HepG2 (cell line): ENCODE data around the gene IRS1. TPM values are rescaled to one million over a fixed set of nuclear protein-coding genes. Genes with fewer than 3 reads are reported as not detected.

Experiments
- IKZF4 ChIP-seq: sonication (generic); formaldehyde crosslinking; IDR thresholded peaks from 2 replicates; pipeline ENCODE4 v1.5.1; 2020; ENCODE audit warnings: borderline replicate concordance, mild to moderate bottlenecking, low read depth, missing genetic modification reagents; ENCODE audit errors: not compliant biosample characterization
- KDM2A ChIP-seq: sonication (generic); formaldehyde crosslinking; IDR thresholded peaks from 2 replicates; pipeline ENCODE4 v1.4.0; 2020; ENCODE audit warnings: low read depth, missing genetic modification reagents, borderline replicate concordance
- MTF2 ChIP-seq: sonication (generic); formaldehyde crosslinking; IDR thresholded peaks from 2 replicates; pipeline ENCODE4 v1.5.0; 2020; ENCODE audit warnings: missing genetic modification reagents, borderline replicate concordance
- POGK ChIP-seq: sonication (generic); formaldehyde crosslinking; conservative IDR thresholded peaks from 2 replicates; pipeline ENCODE4 v1.8.0; 2022; ENCODE audit warnings: mild to moderate bottlenecking, moderate library complexity, missing genetic modification reagents
- SMYD3 ChIP-seq: sonication (generic); formaldehyde crosslinking; IDR thresholded peaks from 2 replicates; pipeline ENCODE4 v1.8.1; 2023; ENCODE audit warnings: mild to moderate bottlenecking, missing genetic modification reagents
- SNAPC4 ChIP-seq: sonication (generic); formaldehyde crosslinking; IDR thresholded peaks from 2 replicates; pipeline ENCODE4 v1.4.0; 2020; ENCODE audit warnings: mild to moderate bottlenecking, missing genetic modification reagents
- ZBTB49 ChIP-seq: sonication (generic); formaldehyde crosslinking; IDR thresholded peaks from 2 replicates; pipeline ENCODE4 v1.4.0; 2020; ENCODE audit warnings: missing genetic modification reagents, borderline replicate concordance
- ZFP90 ChIP-seq: sonication (generic); formaldehyde crosslinking; IDR thresholded peaks from 2 replicates; pipeline ENCODE4 v1.8.0; 2022; ENCODE audit warnings: missing genetic modification reagents, mild to moderate bottlenecking, inconsistent platforms, borderline replicate concordance
- ZNF280B ChIP-seq: sonication (generic); formaldehyde crosslinking; IDR thresholded peaks from 2 replicates; pipeline ENCODE4 v1.5.0; 2020; ENCODE audit warnings: missing genetic modification reagents, mild to moderate bottlenecking, borderline replicate concordance
- ZNF34 ChIP-seq: sonication (generic); formaldehyde crosslinking; IDR thresholded peaks from 2 replicates; pipeline ENCODE4 v1.4.0; 2020; ENCODE audit warnings: mild to moderate bottlenecking, missing genetic modification reagents, borderline replicate concordance
- ZNF564 ChIP-seq: sonication (generic); formaldehyde crosslinking; IDR thresholded peaks from 2 replicates; pipeline ENCODE4 v1.8.1; 2023; ENCODE audit warnings: mild to moderate bottlenecking, missing genetic modification reagents
- ZNF605 ChIP-seq: sonication (generic); formaldehyde crosslinking; IDR thresholded peaks from 2 replicates; pipeline ENCODE4 v1.8.0; 2022; ENCODE audit warnings: mild to moderate bottlenecking, missing genetic modification reagents
- ZNF709 ChIP-seq: sonication (generic); formaldehyde crosslinking; IDR thresholded peaks from 2 replicates; pipeline ENCODE4 v1.5.0; 2020; ENCODE audit warnings: mild to moderate bottlenecking, missing genetic modification reagents
- ZNF816 ChIP-seq: sonication (generic); formaldehyde crosslinking; IDR thresholded peaks from 2 replicates; pipeline ENCODE4 v1.8.0; 2022; ENCODE audit warnings: missing genetic modification reagents, mild to moderate bottlenecking, borderline replicate concordance
- polyA plus RNA-seq, 8 experiments: library from polyadenylated mRNA; depleted of rRNA in 3 of 8; stranded (reverse) in 7 of 8; unstranded in 1 of 8; fragments of >200 nt; fragmentation: Illumina TruSeq in 4 of 8; extraction: Trizol in 4 of 8; gene quantifications; 2 replicates each; pipeline versions ENCODE4 v1.2.1 to v1.2.3, GENCODE V29; 2011 to 2016; ENCODE audit warnings: low read depth in 4 of 8, missing spikeins in 1 of 8, mixed read lengths in 1 of 8; ENCODE audit not compliant: insufficient read depth in 1 of 8
- total RNA-seq, 5 experiments: library from RNA; depleted of rRNA; stranded (reverse); fragments of >200 nt; fragmentation: Illumina TruSeq; extraction: Trizol; gene quantifications; 2 replicates each; pipeline ENCODE4 v1.2.3, GENCODE V29; 2016; ENCODE audit warnings: low read depth in 1 of 5
- TF ChIP-seq, protein P1 (sequence below): IDR thresholded peaks from 2 replicates; pipeline ENCODE4 v1.6.1; 2016; ENCODE audit warnings: low read depth, control low read depth

The IRS1 gene
- total and polyA plus RNA-seq, 2 of the 13 experiments (the other 11 are each of a cell fraction or from before 2014, with no cell fraction given), result 8.7 to 9.0 TPM

DNA sequence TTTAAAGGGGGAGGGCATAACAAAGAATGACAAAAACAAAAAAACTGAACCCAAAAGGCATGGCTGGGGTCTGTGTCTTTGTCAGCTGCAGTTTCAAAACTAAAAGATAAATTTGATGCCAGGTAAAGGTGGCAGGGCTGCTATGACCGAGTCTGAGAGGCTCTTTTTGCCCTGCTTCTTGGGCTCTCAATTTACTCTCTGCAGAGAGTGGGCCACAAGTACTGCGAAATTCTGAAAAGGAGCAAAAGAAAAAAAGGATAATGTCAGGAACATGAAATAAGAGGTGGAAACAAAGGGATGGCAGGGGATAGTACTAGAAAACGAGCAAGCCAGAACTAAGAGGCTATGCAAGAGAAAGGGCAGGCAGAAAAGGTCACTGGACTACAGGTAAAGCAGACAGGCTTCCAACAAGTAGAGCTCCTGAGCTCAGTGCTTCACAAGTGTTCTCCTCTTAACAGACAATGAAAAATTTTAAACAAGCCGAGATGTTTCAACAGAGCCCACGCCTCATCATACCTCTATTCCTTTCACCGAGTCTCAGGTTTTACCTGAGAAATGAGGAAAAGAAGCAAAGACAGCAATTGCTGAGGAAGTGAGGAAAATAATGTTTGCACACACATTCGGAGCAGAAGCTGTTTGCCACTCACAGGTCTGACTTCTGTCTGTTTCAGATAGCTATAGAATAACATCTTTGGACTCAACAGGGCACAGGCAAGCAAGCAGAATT is 7.3 kb downstream of the IRS1 start (continued):
- TF ChIP-seq ZBTB49 (CRISPR knock-in tag) (no peak), SNAPC4 (CRISPR knock-in tag) (no peak), ZNF816 (CRISPR knock-in tag) (no peak; the same call in 1 of the 2 replicates), IKZF4 (CRISPR knock-in tag) (no peak), ZNF280B (CRISPR knock-in tag) (no peak), ZNF605 (CRISPR knock-in tag) (peak; percentile 57; the same call in 1 of the 2 replicates), ZNF564 (CRISPR knock-in tag) (no peak), SMYD3 (CRISPR knock-in tag) (0 out of 2 replicates have a peak, but pooled peaks have one; percentile 58), ZNF34 (CRISPR knock-in tag) (no peak), ZNF709 (CRISPR knock-in tag) (no peak), MTF2 (no peak), POGK (CRISPR knock-in tag) (0 out of 2 replicates have a peak, but pooled peaks have one; percentile 50), KDM2A (0 out of 2 replicates have a peak, but pooled peaks have one; percentile 19), ZFP90 (CRISPR knock-in tag) (no peak)
- TF ChIP-seq, protein P1, sequence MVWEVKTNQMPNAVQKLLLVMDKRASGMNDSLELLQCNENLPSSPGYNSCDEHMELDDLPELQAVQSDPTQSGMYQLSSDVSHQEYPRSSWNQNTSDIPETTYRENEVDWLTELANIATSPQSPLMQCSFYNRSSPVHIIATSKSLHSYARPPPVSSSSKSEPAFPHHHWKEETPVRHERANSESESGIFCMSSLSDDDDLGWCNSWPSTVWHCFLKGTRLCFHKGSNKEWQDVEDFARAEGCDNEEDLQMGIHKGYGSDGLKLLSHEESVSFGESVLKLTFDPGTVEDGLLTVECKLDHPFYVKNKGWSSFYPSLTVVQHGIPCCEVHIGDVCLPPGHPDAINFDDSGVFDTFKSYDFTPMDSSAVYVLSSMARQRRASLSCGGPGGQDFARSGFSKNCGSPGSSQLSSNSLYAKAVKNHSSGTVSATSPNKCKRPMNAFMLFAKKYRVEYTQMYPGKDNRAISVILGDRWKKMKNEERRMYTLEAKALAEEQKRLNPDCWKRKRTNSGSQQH (CRISPR knock-in tag), result no peak
